H1 (cell line): ENCODE data around the gene FIGNL1. TPM values are rescaled to one million over a fixed set of nuclear protein-coding genes. Genes with fewer than 3 reads are reported as not detected.

ENCODE experiments used
- CTCF ChIA-PET: fragments of 300-600 bp; sonication (Branson Sonifier 250); formaldehyde crosslinking; loops from one replicate; lab custom pipeline; 2021; ENCODE audit not compliant: partially characterized antibody; lab: Charles Lee
- POLR2A ChIA-PET: fragments of 300-600 bp; sonication (Branson Sonifier 250); formaldehyde crosslinking; loops from one replicate; lab custom pipeline; 2021; ENCODE audit warnings: inconsistent platforms; ENCODE audit not compliant: partially characterized antibody; lab: Charles Lee
- DNase-seq, 2 experiments: peaks; one replicate each; pipeline versions ENCODE4 v3.0.0 to v3.0.0-alpha.2; 2010 to 2022; ENCODE audit warnings: low spot score in 2 of 2, low read depth in 1 of 2, mixed read lengths in 1 of 2
- FAIRE-seq: peaks from 2 replicates; lab custom pipeline; 2011; peaks lifted over from hg19 to GRCh38; lab: Jason Lieb, UNC
- H2AFZ ChIP-seq: 2 replicates; pipeline ENCODE4 v1.8.1; 2012; ENCODE audit warnings: low read length, inconsistent platforms
- H2AK5ac ChIP-seq: 2 replicates; pipeline ENCODE4 v1.6.1; 2013; ENCODE audit warnings: low read depth, low read length
- H2BK120ac ChIP-seq: replicated peaks from 2 replicates; pipeline ENCODE3; 2013; ENCODE audit warnings: low read depth, low read length, inconsistent platforms
- H2BK12ac ChIP-seq: 2 replicates; pipeline ENCODE4 v1.6.1; 2013; ENCODE audit warnings: low read depth, low read length
- H2BK15ac ChIP-seq: 2 replicates; pipeline ENCODE4 v1.6.1; 2013; ENCODE audit warnings: low read length
- H2BK20ac ChIP-seq: 2 replicates; pipeline ENCODE4 v1.6.1; 2013; ENCODE audit warnings: low read length
- H2BK5ac ChIP-seq: 2 replicates; pipeline ENCODE4 v1.6.1; 2013; ENCODE audit warnings: low read depth, low read length
- H3K14ac ChIP-seq: 2 replicates; pipeline ENCODE4 v1.6.1; 2013; ENCODE audit warnings: inconsistent platforms; ENCODE audit not compliant: insufficient read length
- H3K18ac ChIP-seq: 2 replicates; pipeline ENCODE4 v1.6.1; 2013; ENCODE audit warnings: low read length; ENCODE audit errors: extremely low read depth
- H3K23ac ChIP-seq: 2 replicates; pipeline ENCODE4 v1.6.1; 2013; ENCODE audit warnings: inconsistent platforms; ENCODE audit not compliant: insufficient read length
- H3K23me2 ChIP-seq: 2 replicates; pipeline ENCODE4 v1.6.1; 2013; ENCODE audit warnings: low read depth, low read length
- H3K27ac ChIP-seq: 2 replicates; pipeline ENCODE4 v1.6.1; 2011; ENCODE audit warnings: low read depth, low read length, inconsistent platforms
- H3K27me3 ChIP-seq, 4 experiments: replicated peaks in 1 of 4; 1 replicate in 1 of 4; 2 replicates in 3 of 4; pipeline versions ENCODE4 v1.6.1 to v1.8.1; 2011 to 2013; ENCODE audit warnings: low read length in 3 of 4, mild to moderate bottlenecking in 3 of 4, inconsistent platforms in 2 of 4, mixed read lengths in 2 of 4, moderate library complexity in 1 of 4; ENCODE audit not compliant: control insufficient read depth in 3 of 4, insufficient read depth in 3 of 4; ENCODE audit errors: extremely low read depth in 1 of 4
- H3K36me3 ChIP-seq, 4 experiments: 2 replicates each; pipeline versions ENCODE4 v1.6.1 to v1.8.1; 2011 to 2013; ENCODE audit warnings: mild to moderate bottlenecking in 4 of 4, low read length in 3 of 4, moderate library complexity in 2 of 4, control low read depth in 1 of 4, inconsistent platforms in 1 of 4; ENCODE audit not compliant: insufficient read depth in 4 of 4, control insufficient read depth in 2 of 4
- H3K4ac ChIP-seq: replicated peaks from 2 replicates; pipeline ENCODE3; 2013; ENCODE audit warnings: low read length, low read depth, mixed read lengths, inconsistent platforms; ENCODE audit not compliant: insufficient read length
- H3K4me1 ChIP-seq, 4 experiments: replicated peaks in 1 of 4; 1 replicate in 1 of 4; 2 replicates in 3 of 4; pipeline versions ENCODE4 v1.6.1 to v1.8.1; 2011 to 2013; ENCODE audit warnings: low read length in 3 of 4, inconsistent platforms in 2 of 4, mixed read lengths in 1 of 4; ENCODE audit not compliant: insufficient read depth in 4 of 4, control insufficient read depth in 3 of 4
- H3K4me2 ChIP-seq, 2 experiments: 2 replicates each; pipeline versions ENCODE4 v1.6.1 to v1.8.1; 2011 to 2013; ENCODE audit warnings: low read depth in 2 of 2, low read length in 2 of 2, control low read depth in 1 of 2, inconsistent platforms in 1 of 2, mild to moderate bottlenecking in 1 of 2; ENCODE audit not compliant: insufficient read depth in 1 of 2
- H3K4me3 ChIP-seq, 4 experiments: fragments of 200-600, 300-600 bp in 1 of 4; sonication (generic), shearing (Covaris generic), sonication (Bioruptor Twin) in 1 of 4; 2 replicates each; pipeline versions ENCODE4 v1.5.1 to v1.8.1; 2011 to 2016; ENCODE audit warnings: low read length in 4 of 4, low read depth in 3 of 4, control low read depth in 2 of 4, inconsistent platforms in 2 of 4, mild to moderate bottlenecking in 2 of 4, mixed read lengths in 1 of 4, moderate library complexity in 1 of 4; ENCODE audit not compliant: insufficient read depth in 2 of 4; ENCODE audit errors: extremely low read depth in 1 of 4
- H3K56ac ChIP-seq: replicated peaks from 2 replicates; pipeline ENCODE3; 2013; ENCODE audit warnings: low read depth, mild to moderate bottlenecking, mixed read lengths, low read length, inconsistent platforms; ENCODE audit not compliant: insufficient read length
- H3K79me1 ChIP-seq: 2 replicates; pipeline ENCODE4 v1.6.1; 2013; ENCODE audit warnings: low read depth, low read length, control low read depth
- H3K79me2 ChIP-seq, 2 experiments: 2 replicates each; pipeline versions ENCODE4 v1.6.1 to v1.8.1; 2012 to 2013; ENCODE audit warnings: low read length in 2 of 2, mild to moderate bottlenecking in 2 of 2, inconsistent platforms in 1 of 2; ENCODE audit not compliant: insufficient read depth in 2 of 2, control insufficient read depth in 1 of 2
- H3K9ac ChIP-seq, 4 experiments: replicated peaks in 1 of 4; 1 replicate in 1 of 4; 2 replicates in 3 of 4; pipeline versions ENCODE4 v1.6.1 to v1.8.1; 2011 to 2013; ENCODE audit warnings: low read depth in 3 of 4, low read length in 3 of 4, control low read depth in 2 of 4, mild to moderate bottlenecking in 2 of 4, moderate library complexity in 2 of 4, inconsistent platforms in 1 of 4; ENCODE audit errors: extremely low read depth in 1 of 4
- H3K9me3 ChIP-seq, 2 experiments: 2 replicates each; pipeline versions ENCODE4 v1.6.1 to v1.8.1; 2012 to 2013; ENCODE audit warnings: mild to moderate bottlenecking in 2 of 2, moderate library complexity in 2 of 2, control low read depth in 1 of 2, inconsistent platforms in 1 of 2, low read depth in 1 of 2, low read length in 1 of 2, mixed read lengths in 1 of 2; ENCODE audit not compliant: insufficient read depth in 2 of 2
- H4K20me1 ChIP-seq, 2 experiments: replicated peaks in 1 of 2; 2 replicates each; pipeline versions ENCODE3 to v1.8.1; 2011 to 2013; ENCODE audit warnings: inconsistent platforms in 2 of 2, low read length in 2 of 2, mild to moderate bottlenecking in 1 of 2; ENCODE audit not compliant: insufficient read depth in 2 of 2, control insufficient read depth in 1 of 2
- H4K5ac ChIP-seq: 2 replicates; pipeline ENCODE4 v1.6.1; 2013; ENCODE audit warnings: low read length, low read depth, mixed read lengths, inconsistent platforms; ENCODE audit not compliant: insufficient read length
- H4K8ac ChIP-seq: 2 replicates; pipeline ENCODE4 v1.8.0; 2013; ENCODE audit warnings: mild to moderate bottlenecking, moderate library complexity, low read length, inconsistent platforms; ENCODE audit not compliant: insufficient read depth; ENCODE audit errors: extremely low read depth
- H4K91ac ChIP-seq: replicated peaks from 2 replicates; pipeline ENCODE3; 2013; ENCODE audit warnings: low read length, mixed read lengths, inconsistent platforms; ENCODE audit not compliant: insufficient read length
- ASH2L ChIP-seq: fragments of 200-600, 300-600 bp; sonication (generic); IDR thresholded peaks from one replicate; pipeline ENCODE4 v1.7.1; 2017; ENCODE audit warnings: low read length
- BACH1 ChIP-seq: IDR thresholded peaks from 2 replicates; pipeline ENCODE4 v1.6.1; 2012; ENCODE audit warnings: low read length, improper control_type of control experiment
- GABPA ChIP-seq: IDR thresholded peaks from 2 replicates; pipeline ENCODE4 v1.6.1; 2011; ENCODE audit warnings: mild to moderate bottlenecking, low read length, moderate library complexity, borderline replicate concordance; ENCODE audit not compliant: insufficient read depth
- HDAC6 ChIP-seq: IDR thresholded peaks from one replicate; pipeline ENCODE4 v1.7.1; 2012; ENCODE audit warnings: low read depth, mild to moderate bottlenecking, inconsistent platforms, low read length, moderate library complexity
- RFX5 ChIP-seq: IDR thresholded peaks from 2 replicates; pipeline ENCODE4 v1.6.1; 2011; ENCODE audit warnings: low read depth, low read length, improper control_type of control experiment, borderline replicate concordance
- RNF2 ChIP-seq: fragments of 200-900, 300-1000 bp; sonication (generic); IDR thresholded peaks from 2 replicates; pipeline ENCODE4 v1.7.1; 2016; ENCODE audit warnings: borderline replicate concordance, low read depth, mild to moderate bottlenecking, antibody characterized with exemption, low read length; ENCODE audit not compliant: poor library complexity, severe bottlenecking; ENCODE audit errors: missing control alignments
- SAP30 ChIP-seq: fragments of 300-600 bp; sonication (generic); IDR thresholded peaks from 2 replicates; pipeline ENCODE4 v1.7.1; 2012; ENCODE audit warnings: low read length, moderate library complexity, mild to moderate bottlenecking, inconsistent platforms; ENCODE audit not compliant: insufficient read depth, insufficient replicate concordance
- SIRT6 ChIP-seq: IDR thresholded peaks from one replicate; pipeline ENCODE4 v1.7.1; 2012; ENCODE audit warnings: low read length, inconsistent platforms
- TBP ChIP-seq: IDR thresholded peaks from 2 replicates; pipeline ENCODE4 v1.6.1; 2011; ENCODE audit warnings: low read depth, low read length, improper control_type of control experiment
- WGBS, 2 experiments: shearing (Covaris generic) in 1 of 2; methylation state at CpG; one replicate each; pipeline versions ENCODE4 v1.1.6 to v1.1.7; 2013 to 2015; ENCODE audit warnings: low lambda C conversion rate in 2 of 2, mixed read lengths in 2 of 2, inconsistent platforms in 1 of 2, low coverage in 1 of 2, missing lambda C conversion rate in 1 of 2; ENCODE audit not compliant: insufficient replicate concordance in 2 of 2, insufficient coverage in 1 of 2, insufficient read length in 1 of 2; ENCODE audit errors: extremely low coverage in 1 of 2, missing lambda C conversion rate in 1 of 2; 5-methylcytosine and 5-hydroxymethylcytosine counted together
- polyA plus RNA-seq, 7 experiments: library from polyadenylated mRNA; depleted of rRNA in 3 of 7; stranded (reverse) in 5 of 7; unstranded in 2 of 7; fragments of >200 nt in 5 of 7; fragments of 200-250 nt in 2 of 7; gene quantifications; 1 replicate in 5 of 7; 2 replicates in 1 of 7; 4 replicates in 1 of 7; pipeline versions ENCODE4 v1.2.1 to v1.2.3, GENCODE V29; 2011 to 2013; ENCODE audit warnings: missing spikeins in 2 of 7, mixed read lengths in 2 of 7
- total RNA-seq: library from RNA; stranded (reverse); fragmentation: NEBNext Ultra II Directional; extraction: Animal tissue kit (Norgen Biotek cat#: 25700); gene quantifications from 2 replicates; pipeline ENCODE4 v1.2.1, GENCODE V29; 2021

Gene FIGNL1
- total and polyA plus RNA-seq, 2 of the 8 experiments (the other 6 are each of a cell fraction or from before 2014, with no cell fraction given) = 6.5 to 9.9 TPM

DNA sequence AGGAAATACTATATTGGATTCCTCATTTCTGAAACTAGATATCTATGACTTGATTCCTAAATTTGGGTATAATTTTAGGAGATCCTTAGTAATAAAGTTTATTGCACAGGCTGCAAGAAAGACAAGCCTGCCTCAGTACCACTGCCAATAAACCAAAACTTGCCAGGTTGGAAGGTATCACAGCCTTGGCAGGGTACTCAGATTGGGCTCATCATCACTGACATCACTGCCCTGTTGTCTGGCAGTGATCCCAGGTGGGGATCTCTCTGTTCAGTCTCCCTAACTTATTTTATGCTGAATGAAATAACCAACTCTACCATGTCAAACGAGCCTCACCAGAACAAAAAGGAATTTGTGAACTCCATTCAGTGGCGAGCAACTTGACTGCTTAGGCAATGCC, 18.8 kb downstream of the FIGNL1 start:
- Histone ChIP-seq H3K79me2 (no peaks in the 10 kb centered on the region), H3K27me3 (no peaks in the 10 kb centered on the region), H3K23me2 (no peaks in the 10 kb centered on the region), H3K14ac (no peak overlapping the region), H3K36me3 (no peaks in the 10 kb centered on the region), H3K9me3 (no peaks in the 10 kb centered on the region), H4K5ac (no peak overlapping the region), H3K4ac (no peak overlapping the region), H2BK120ac (no peak overlapping the region), H2BK5ac (no peak overlapping the region), H2BK20ac (no peak overlapping the region), H2AK5ac (no peak overlapping the region), H4K20me1 (no peaks in the 10 kb centered on the region), H3K79me1 (no peaks in the 10 kb centered on the region), H3K4me3 (no peak overlapping the region), H2AFZ (no peak overlapping the region), H2BK15ac (no peak overlapping the region), H4K8ac (no peak overlapping the region), H3K9ac (no peak overlapping the region), H3K23ac (no peak overlapping the region), H3K4me1 (no peaks in the 10 kb centered on the region), H3K4me2 (no peak overlapping the region), H3K27ac (no peak overlapping the region), H3K18ac (no peak overlapping the region), H4K91ac (no peak overlapping the region), H2BK12ac (no peak overlapping the region), H3K56ac (no peak overlapping the region)
- CTCF ChIA-PET = interaction anchor here (2.3 kb wide), 1 partner anchor 13 kb away, joined by 8 read pairs; no protein-coding TSS in a partner anchor
- TF ChIP-seq SAP30 = no peak
- no peak for TF ChIP-seq RNF2
- no peak for TF ChIP-seq ASH2L
- no peak for TF ChIP-seq SIRT6
- TF ChIP-seq HDAC6 = no peak
- no peak for TF ChIP-seq TBP
- no peak for TF ChIP-seq GABPA
- no peak for TF ChIP-seq BACH1
- no peak for TF ChIP-seq RFX5
- DNase-seq = no peak
- POLR2A ChIA-PET = no interaction called here
- WGBS, 2 experiments = 91% methylated on average over 2 of the region's 2 CpGs; no CpG with 5 or more reads in 1 of the 2 experiments
- FAIRE-seq = no peak
